Measurements from ENCODE around the gene TEX28.

GRCh38 chrX:154300816-154301215 lies 5.9 kb upstream of the TEX28 start:
- TF ChIP-seq CTCF (IDR thresholded peaks at IDR 0.05 in 4 of 5, conservative IDR thresholded peaks at IDR 0.05 in 1 of 5) (no peak), POLR2A (IDR thresholded peaks at IDR 0.05) (no peak)
